NCI-H1105 treated with DMSO at 0.1 percent for 48 hours (cell line): ENCODE measurements around the gene GYPA.
A peak's percentile ranks its signal among the peaks of the same experiment; 100 is the strongest.
"Not testable (repeated sequence)": the region's sequence is repeated elsewhere in the genome, so short reads cannot be mapped to it uniquely, and the experiment has no call there.

Source experiments
- DNase-seq: peaks from one replicate; lab custom pipeline; 2025; lab: John Stamatoyannopoulos, UW

GYPA gene

GRCh38 chr4:144140594-144141295, at the start of gene GYPA:
Gene GYPA, minus strand, starts transcription at chr4:144140718. Its CDS starts 83 bp downstream, at chr4:144140635.
- not testable (repeated sequence) for DNase-seq

- DNase-seq: no peak
Observed at GRCh38 chr4:144190009-144190408, 49.5 kb upstream of the GYPA start.

GRCh38 chr4:144189121-144189520, 48.6 kb upstream of the GYPA start:
- DNase-seq: no peak

GRCh38 chr4:144185086-144185485, 44.6 kb upstream of the GYPA start:
- no peak for DNase-seq

DNA sequence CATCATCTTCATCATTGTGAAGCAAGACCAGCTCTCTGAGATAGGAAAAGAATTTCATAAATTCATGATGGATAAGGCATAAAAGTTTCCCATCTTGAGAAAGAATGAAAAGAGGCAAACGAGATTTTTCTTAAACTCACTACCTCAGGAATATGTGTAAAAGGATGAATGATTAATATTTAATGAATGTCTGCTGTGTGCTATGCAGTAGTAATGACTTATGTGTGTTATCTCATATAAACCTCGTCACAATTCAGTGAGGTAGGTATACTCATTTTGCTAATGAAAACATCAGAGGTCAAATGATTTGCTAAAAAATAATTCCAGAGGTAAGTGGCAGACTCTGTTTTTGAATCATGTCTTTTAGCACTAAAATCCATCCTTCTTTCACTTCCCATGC, 42.6 kb upstream of the GYPA start:
- no peak for DNase-seq

- no peak for DNase-seq
Observed at GRCh38 chr4:144181391-144181790, 40.9 kb upstream of the GYPA start.

- DNase-seq: no peak
Observed at GRCh38 chr4:144179152-144179739, 38.7 kb upstream of the GYPA start.

GRCh38 chr4:144178414-144178813, 37.9 kb upstream of the GYPA start:
- no peak for DNase-seq

DNA sequence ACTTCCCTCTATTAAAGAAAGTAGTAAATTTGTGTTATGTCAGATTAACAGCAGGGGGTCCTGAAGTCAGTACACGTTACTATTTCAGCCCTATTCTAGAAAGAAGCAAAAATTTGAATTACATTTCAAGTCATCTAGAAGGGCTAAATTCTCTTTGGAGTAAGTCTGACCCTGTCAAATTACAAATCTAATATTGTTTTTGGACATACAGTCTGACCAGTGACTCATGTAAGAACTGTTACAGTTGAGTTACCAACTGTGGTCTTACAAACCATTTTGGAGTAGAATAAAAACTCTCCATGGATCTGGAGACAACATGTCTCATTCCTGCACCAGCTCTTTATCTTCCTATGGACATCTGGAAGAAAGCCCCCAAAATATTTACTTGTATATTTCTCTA, 36.0 kb upstream of the GYPA start:
- no peak for DNase-seq

DNA sequence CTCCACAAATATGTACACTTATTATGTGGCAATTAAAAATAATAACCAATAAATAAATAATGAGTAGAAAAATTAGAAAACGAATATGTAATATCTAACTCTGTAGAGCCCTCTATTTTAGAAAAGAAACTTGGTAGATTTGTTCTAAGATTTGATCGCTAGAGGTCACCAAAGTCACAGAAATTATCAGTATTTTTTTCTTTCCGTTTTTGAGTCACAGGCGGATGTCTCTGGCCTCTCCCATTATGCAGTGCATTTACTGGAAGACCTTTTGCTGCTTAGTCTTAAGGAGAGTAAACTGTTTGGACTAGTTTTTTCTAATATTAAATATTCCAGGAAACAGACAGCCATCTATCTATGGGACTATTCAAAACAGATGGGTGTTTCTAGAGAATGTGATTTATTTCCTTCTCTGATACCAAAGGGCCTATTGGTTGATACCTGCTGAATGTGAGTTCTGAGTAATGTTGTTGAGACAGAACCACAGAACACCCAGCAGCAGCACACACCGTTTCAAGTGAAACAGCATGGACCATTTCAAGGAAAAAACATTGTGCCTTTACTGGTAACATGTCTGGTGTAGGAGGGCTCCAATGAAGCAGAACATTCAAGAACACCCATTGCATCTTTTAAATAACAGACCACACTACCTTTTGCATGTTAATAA, 34.0 kb upstream of the GYPA start:
- DNase-seq: peak; percentile 49

GRCh38 chr4:144171697-144172096, 31.2 kb upstream of the GYPA start:
- no peak for DNase-seq

DNA sequence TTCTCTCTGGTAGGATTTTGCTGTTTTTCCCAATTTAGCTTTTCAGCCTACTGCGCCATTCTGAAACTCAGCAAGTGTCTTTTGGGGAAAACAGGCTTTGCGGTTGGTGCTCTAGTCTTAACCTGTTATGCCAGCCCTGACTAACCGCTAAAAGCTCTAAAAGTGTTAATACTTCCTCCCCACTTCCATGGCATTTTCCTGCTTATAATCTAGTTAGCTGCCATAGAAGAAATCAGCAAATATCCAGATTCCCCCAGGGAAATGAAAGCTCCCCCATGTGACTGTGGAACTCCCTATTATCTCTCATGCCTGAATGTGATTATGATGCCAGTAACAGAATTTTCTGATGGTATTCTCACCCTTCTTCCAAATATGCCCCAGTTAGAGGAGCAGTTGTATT, 28.7 kb upstream of the GYPA start:
- no peak for DNase-seq

DNA sequence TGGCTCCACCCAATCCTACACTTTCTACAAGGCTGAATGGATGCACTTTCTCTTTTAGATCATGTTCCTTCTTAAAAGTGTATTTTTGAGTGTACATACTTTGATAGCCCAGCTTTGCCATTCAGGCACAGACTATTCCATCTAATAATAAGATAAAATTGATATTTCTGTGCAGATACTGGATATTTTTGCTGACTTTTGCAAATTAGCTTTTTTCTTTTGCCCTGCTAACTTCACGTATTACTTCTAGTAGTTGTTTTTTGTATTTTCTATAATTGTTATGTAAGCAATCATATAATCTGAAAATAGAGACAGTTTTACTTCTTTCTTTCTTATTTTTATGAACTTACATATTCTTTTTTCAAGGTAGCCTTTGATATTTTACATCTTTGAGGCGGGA, 13.5 kb upstream of the GYPA start:
- DNase-seq: no peak

GRCh38 chr4:144142690-144143326, 2.3 kb upstream of the GYPA start:
- peak; percentile 20 for DNase-seq

DNA sequence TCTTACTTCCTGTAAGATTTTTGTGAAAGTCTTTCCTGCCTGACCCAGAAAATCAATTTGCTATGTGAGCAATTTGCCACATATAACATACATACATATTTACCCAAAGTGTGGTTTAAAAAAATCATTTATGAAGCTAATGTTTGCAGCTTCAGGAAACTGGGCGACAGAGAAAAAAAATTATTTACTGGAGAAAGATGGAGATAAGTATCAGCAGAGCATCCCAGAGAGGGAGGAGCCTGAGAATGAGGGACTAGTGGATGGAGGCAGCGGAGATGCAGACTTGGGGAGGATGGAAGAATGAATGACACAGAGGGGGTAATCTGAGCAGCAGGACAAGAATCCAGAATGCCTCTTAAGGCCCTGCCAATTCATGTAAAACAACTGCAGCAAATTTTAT, 975 bp upstream of the GYPA start:
- no peak for DNase-seq

GRCh38 chr4:144139991-144140390, 527 bp downstream of the GYPA start:
- not testable (repeated sequence) for DNase-seq

DNA sequence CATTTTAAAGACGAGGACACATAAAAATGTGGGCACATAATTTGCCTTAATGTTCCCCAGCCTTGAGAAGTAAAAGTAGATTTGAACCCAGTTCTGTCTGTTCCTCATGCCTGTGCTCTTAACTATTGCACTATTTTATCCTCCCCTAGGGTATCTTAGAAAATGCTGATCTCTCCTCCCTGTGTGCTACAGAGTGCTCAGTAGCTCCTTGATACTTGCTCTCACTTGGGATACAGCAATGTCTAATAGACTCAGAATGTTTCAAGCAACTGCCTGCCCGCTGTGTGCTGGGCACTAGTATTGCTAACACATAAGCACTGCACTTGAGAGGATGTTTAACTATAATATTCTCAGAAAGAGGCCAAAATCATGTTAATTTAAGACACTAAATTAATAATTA, 971 bp downstream of the GYPA start:
- DNase-seq: not testable (repeated sequence)

DNA sequence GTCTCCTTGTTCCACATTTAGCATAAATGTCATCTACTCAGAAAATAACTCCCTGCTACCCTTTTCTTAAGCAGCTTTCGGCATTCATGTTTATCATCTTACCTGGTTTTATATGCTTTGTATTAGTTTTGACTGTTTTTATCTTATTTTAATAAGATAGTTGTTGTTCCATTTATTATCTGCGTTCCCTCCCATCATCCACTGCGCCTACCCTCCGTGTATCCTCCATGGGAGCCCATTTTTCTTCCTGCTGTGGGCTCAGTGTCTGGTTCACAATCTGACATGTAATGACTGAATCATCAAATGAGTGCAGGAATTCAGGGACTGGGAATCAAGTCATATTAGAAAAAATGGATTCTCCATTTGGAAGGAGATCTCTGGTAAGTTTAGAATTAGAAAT, 2.3 kb downstream of the GYPA start:
- not testable (repeated sequence) for DNase-seq

GRCh38 chr4:144137137-144137931, 3.2 kb downstream of the GYPA start:
- not testable (repeated sequence) for DNase-seq

DNA sequence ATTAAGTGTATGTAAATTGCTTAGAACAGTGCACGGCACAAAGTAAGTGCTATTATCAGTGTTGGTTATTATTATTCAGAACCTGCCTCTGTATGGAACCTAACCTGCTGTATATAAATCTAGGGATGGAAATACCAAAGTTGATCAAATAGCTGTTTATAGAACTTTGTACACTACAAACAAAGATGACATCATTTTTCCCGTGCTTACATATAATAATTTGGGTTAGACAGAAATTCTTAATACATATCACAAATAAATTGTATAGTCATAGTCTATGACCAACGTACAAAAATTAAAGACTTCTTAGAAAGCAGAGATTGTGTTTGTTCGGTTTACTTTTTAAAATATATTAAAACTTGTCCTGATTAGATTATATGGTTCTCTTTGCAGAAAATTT, 4.3 kb downstream of the GYPA start:
- not testable (repeated sequence) for DNase-seq

DNA sequence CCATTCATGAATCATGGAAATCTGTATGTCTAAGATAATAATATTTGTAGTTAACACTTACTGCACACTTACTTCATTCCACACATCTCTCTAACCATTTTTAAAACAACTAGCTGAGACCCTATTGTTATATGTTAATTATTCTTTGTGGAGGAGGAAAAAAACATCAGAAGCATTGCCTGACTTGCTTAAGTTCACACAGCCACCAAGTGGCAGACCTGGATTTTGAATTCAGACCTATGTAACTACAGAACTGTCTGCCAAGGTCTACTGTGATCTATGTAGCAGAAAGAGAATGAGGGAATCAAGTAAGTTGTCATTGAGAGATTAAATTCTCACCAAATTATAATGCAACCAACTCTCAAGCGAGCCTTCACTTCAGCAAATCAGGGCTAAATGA, 10.4 kb downstream of the GYPA start:
- not testable (repeated sequence) for DNase-seq

- DNase-seq: not testable (repeated sequence)
Observed at GRCh38 chr4:144129336-144129875, 11.1 kb downstream of the GYPA start.
